HG02678 (cell line): ENCODE data around the gene SAMD4A.

Source experiments
- ATAC-seq: cut with Tn5 transposase; IDR thresholded peaks from one replicate; pipeline ENCODE4 v1.9.1; 2021; ENCODE audit warnings: mild to moderate bottlenecking, moderate library complexity; ENCODE audit not compliant: unreplicated experiment

SAMD4A gene

DNA sequence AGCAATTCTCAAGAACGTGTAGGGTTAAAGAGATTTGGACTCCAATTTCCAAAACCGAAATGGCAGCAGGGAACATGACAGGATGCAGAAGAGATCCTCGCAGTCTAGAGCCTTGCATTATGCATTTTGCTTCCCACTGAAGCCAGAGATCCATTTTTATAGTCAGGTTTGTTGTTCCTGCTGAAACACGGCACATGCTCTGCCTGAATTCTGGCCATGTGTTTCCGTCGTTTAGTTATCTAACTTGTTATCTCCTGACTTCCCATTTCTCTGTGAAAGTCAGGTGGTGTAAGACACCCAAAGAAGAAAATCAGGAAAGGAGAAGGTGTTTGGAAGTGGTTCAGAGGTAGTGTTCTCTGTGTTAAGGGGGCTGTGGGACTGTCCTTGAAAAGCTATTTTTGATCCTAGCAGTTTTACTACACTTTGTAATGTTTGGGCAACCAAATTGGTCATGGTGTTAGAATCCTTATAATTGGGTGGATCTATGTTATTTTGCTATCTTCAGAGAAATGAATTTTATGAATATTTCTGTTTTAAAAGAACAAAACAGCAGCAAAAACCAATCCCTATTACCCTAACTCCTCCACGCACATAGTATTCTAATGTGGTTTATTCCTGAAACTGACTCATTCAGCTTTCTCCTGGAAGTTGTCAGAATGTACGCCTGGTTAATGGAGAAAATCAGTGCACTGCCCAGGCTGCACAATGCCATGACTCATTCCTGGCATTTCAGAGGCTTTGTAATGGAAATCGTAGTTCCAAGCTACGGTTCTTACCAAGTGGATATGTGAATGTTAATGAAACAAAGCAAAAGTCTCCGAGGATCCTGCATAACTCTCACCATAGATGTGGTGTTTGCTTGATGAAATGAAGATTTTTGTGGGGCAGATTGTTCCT lies 110.1 kb downstream of the SAMD4A start:
- ATAC-seq: no peak

DNA sequence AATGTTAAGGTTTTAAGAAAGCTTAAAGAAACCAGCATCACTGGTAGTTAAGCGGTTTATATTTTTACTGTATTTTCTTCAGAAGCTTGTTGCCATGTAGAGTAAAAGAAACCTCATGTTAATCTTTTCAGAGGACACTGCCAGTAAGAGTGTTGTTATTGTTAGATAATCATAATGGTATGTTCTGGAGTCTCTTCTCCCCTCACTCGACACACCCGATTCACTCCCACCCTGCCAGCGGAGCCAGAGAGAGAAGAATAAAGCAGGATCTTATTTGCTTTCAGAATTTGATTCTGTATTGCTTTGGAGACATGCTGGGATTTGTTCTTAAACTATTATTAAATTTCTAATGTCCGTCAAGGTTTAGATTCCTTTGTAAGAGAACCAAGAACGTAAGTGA lies 113.7 kb downstream of the SAMD4A start:
- no peak for ATAC-seq

DNA sequence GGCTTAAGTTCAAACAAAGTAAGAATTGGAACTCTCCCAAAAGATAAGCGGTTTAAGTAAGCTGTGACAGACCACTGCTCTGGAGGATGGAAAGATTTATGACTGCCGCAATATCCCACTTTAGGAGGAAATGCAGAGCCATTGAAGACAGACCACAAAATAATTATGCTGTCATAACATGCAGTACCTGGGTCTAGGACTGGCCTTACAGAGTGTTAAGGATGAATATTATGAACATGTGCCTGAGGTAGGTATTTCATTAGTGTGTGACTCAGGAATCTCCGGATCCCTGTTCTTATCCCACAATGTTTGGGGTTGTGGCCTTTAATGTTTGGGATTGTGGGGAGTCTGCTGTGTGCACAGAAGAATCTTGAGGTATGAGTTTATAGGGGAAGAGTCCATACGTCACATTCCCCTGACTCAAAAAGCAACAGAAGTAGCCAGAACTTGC lies 114.9 kb downstream of the SAMD4A start:
- ATAC-seq: no peak

DNA sequence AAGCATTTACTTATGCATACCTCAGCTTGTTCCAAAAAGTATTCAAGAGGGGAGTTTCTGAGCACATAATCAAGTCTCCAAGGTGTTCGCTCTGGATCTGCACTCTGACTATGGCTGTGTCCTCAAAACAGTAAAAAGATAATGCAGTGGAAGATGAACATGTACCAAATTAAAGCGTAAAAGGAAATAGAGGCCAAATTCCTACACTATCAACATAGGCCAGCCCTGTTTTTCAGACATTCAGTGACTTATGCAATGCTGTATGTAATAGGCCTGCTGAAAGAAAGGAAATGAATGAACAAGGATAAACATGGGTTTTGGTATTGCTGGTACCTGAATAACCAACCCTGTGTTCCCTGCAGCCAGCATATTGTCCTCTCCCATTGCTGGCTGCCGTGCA lies 115.7 kb downstream of the SAMD4A start:
- ATAC-seq: no peak

DNA sequence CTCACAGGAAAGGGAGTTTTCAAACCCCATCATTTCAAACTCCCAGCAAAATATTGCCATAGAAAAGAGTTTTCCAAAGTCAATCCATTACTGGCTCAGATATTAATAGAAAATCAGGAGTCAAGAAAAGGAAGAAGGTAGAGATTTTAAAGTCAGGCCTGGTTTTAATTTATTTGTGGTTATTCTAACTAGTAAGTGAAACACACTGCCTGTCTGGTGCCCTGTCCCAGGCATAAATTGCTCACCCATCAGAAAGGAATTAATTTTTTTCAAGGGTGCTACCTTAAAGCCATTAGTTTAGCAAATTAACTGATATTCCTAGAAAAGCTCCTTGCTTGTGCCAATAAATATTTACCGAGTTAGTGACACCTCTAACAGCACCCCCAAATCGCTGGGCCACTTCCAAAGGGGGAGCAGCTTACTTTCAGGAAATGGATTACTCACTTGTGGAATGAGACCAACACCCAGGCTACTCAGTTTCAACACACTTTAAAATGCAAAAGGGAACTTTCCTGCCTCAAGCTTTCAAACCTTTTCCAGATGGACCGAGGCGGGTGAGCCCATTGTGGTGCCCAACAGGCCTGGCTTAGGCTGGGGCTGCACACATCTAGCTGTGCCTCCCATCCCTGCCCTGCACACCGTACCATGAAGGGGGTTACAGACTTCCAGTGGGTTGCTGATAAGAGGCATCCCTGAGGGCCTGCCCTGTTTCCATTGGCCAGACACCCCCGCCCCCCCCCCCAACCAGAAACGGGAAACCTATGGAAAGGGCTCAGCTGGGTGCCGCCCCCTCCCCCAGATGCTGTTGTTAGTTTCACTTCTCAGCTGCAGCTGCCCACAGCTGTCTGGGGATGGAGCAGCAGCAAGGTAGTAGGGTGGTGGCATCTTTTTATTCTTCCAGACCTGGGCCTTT lies 117.2 kb downstream of the SAMD4A start:
- no peak for ATAC-seq

DNA sequence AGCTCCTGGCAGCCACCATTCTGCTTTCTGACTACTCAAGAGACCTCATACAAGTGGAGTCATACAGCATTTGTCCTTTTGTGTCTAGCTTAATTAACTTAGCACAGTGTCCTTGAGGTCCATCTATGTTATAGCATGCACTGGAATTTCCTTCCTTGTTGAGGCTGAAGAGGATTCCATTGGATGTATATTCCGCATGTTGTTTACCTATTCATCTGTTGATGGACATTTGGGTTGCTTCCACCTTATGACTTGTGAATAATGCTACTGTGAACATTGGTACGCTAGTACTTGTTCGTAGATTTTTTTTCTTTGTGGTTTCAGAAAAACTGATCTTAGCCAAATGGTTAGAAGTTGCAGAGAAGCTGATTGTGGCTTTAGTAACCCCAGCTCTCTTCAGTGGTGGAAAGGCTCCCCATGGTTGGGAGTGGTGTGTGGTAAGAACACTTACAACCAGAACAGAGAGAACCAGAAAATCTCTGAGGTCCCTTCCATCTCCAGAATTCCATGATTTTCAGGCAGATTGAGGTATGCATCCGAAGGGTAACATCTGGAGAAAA lies 118.4 kb downstream of the SAMD4A start:
- ATAC-seq: no peak

DNA sequence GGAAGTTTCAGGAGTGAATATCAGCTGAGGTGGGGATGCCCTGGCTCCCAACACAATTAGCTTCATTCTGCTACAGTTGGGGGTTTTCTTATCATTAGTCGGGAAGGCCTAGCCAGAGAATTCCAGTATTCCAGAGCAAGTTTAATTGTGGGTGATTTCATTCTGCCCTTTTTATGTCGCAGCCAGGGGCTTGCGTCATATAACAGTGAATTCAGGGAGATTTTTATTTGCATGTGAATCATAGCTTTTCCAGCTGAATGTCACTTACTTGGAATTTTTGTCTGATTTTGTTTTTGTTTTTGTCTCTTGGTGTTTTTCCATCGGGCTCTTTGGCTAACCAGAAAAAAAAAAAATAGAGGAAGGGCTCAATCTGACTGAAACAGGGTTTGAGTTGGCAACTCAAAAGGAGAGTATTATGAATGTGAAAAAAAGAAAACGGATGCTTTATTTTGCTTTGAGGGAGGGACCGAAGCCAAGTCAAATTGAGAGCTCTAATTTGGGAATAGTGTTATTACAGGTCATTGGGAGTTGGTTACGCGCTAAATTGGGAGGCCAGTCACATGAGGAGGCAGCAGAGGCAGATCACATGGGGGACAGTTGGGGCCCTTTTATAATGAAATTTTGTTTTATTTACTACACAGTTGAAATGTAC lies 119.4 kb downstream of the SAMD4A start:
- no peak for ATAC-seq

DNA sequence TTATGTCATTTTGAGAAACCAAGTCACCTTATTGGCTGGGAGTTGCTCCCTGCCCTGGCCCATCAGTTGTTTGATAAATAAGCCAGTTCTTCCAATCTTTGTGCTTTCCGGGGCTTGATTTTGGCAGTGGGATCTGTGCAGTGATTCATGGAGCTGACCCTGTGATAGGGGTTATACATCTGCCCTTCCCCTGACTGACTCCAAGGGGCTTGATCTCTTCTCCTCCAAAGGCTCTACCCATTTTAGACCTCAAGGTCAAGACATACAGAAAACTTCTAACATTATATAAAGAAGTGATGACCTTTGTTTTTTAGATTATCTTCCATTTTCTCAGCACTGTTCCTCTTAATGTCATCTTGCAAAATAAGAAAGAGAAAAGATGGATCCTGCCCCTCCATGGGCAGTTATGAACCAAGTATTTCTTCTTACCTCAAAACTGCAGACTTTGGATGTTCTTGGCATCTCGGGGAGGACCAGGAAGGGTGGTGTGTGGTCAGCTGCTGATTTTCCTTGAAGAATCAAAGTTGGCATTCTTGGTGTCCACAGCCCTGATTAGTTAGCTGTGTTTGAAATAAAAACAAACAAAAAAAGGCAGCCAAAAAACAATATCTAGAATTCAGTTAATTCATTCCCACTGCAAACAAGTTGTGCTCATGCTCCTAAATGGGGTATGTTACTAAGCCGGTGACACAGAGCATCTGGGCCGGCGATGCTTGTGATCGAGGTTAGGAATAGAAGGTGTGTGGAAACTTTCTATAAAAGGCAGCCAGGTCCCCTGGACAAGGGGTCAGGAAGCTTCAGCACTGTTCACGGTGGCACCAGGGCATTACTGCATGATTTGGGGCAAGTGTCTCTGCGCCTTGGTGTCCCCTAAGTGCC lies 120.2 kb downstream of the SAMD4A start:
- ATAC-seq: no peak

DNA sequence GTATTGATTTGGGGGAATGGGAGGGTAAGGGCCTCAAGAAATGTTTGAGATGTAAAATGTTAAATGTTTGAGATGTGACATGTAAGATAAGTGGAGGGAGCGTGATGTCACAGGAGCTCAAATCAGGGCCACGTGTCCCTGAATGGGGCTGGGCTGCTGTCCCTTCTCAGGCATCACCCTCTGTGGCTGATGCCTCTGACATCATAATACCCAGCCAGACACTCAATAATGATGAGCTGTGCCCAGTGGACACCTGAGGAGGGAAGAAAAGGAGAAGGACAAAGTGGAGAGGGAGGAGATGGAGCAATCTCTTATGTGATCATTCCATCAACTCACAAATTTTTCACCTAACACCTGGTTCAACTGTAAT lies 120.8 kb downstream of the SAMD4A start:
- no peak for ATAC-seq

DNA sequence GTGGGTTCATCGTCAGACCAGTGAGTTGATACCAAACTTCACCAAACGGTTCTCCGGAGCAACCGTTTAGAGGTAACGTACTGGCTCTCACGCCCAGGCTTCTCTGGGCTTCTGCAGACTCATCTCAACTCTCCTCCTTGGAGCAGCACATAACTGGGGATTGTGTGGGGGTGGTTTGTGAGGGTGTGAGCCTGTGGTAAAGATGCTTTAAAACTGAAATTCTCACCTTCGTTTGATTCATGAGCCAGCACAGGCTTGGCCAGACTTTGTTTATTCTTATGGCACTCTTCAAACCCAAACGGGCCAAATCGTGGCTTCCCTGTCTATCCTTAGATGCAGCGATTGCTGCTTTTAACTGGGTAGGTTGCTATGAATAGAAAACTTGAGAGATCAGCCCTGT lies 121.3 kb downstream of the SAMD4A start:
- no peak for ATAC-seq

DNA sequence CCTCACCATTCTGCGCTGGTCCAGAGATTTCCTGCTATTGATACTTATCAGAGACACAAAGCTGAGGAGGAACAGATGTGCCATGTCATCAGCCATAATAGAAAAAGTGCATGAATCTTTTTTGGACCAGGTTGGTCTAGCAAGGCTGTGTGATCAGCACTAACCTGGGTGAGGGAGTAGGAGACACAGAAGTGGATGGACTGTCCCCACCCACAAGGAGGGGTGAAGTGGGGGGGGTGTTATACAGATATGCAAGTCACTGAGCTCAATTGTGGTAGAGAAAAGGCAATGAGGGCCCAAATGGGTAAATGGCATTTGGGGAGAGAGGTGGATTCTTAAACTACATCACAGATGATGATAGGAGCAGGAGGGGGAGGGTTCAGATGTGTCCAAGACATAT lies 123.0 kb downstream of the SAMD4A start:
- ATAC-seq: no peak

DNA sequence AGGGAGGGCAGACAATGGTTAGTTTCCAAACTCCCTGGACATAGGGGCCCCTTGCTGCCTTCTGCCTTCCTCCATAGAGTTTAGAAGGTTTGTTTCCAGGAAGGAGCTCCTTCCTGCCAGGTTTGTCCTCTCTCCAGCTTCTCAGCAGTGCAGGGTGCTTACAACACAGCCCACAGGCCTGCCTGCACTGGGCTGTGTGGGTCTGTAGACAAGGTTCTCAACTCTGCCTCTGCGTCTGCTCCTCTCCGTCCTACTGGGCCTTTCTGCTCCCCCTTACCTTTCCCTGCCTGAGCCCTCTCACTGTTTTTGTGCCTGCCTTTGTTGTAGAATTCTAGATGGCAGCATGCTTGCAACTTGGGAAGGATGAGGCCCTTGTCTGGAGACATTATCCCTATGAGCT lies 124.0 kb downstream of the SAMD4A start:
- no peak for ATAC-seq

DNA sequence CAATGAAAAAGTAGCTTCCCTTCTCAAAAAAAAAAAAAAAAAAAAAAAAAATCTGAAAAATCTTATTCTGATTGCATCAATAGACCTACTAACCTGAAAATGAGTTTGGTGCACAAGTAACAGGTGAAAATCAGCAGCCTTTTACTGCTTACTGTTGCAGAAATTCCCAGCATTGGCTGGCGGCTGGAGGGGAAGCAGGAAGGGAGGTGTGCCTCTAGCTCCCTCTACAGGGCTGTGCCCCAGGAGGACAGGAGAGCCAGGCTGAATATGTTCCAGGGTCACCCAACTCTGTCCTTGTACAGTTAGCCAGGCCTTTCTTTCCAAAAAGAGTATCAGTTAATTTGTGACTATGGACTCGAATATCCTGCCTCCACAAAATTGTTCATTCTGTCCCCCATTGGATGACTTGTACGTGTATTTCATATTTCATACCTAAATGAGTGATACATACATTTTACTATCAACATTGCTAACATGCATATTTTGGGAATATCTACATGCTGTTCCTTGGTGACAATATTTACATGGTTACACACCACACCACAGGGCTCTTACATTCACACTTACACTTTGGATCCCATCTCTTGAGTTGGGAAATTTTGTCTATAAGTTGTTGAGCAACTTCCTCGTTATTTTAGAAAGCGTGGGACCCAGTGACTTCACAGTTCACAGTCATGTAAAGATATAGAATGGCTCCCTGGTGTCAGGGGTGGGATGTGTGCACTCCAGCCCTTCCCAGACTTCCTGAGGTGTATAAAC lies 124.8 kb downstream of the SAMD4A start:
- ATAC-seq: peak; percentile 47

DNA sequence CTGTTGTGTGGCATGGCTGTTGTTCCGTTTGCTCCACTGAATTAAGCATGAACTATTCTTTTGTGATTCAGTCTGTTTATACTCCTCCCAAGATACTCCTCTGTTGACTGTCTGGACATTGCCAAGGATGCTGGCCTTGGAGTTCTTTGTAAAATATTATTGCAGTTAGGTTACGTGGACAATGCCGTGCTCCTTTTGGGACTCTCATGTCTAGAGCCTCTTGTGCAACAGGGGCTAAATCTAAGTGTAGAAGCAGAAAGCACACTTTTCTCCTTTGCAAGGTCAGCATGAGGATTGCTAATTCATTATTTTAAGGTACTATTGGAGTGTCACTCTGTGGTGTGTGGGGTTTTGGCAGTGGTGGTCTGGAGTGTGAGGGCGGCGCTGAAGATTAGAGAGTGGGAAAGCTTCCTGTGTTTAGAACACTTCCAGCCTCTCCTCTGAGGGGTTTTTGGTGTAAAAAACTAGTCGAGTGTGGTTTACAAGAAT lies 125.4 kb downstream of the SAMD4A start:
- no peak for ATAC-seq

DNA sequence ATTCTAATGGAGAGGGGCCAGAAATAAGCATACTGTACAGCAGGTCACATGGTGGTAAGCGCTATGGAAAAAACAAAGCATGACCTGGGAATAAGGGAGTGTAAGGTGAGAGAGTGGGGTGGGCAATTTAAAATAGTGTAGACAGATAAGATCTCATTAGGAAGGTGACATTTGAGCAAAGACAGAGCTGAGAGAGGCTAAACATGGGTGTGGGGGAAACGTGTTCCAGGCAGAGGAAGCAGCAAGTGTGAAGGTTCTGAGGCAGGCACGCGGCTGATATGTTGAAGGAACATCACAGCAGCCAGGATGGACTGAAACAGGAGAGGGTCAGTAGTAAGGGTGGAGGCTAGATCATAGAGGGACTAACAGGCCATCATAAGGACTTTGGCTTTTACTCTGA lies 126.8 kb downstream of the SAMD4A start:
- no peak for ATAC-seq

DNA sequence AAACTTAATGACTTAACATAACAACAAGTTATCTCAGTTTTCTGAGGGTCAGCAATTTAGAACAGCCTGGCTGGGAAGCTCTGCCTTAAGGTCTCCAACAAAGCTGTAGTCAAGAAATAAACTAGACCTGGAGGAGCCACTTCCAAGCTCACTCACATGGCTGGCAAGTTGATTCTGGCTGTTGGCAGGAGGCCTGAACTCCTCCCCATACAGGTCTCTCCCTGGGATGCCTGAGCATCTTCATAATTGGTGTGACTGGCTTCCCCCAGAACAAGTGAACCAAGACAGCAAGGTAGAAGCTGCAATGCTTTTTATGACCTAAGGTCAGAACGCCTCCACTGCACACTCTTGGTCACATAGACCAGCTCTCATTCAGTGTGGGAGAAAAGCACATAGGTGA lies 128.3 kb downstream of the SAMD4A start:
- ATAC-seq: no peak

DNA sequence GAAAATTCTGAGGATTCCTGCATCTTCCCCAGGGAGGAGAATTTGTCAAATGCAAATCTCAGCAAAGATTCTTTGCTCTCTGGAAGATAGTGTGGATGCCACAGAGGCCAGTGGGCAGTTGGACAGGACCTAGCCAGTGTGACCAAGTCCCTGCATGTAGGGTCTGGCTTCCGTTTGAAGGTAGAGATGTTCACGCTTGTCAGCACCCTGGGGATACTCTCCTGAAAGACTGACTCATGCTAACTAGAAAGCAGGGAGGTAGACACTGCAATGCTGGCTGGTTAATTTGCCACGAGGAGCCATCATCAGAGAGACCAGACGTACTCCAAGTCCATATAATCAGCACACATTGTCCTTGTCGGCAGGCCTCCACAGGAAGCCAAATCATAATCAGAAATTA lies 130.1 kb downstream of the SAMD4A start:
- no peak for ATAC-seq

DNA sequence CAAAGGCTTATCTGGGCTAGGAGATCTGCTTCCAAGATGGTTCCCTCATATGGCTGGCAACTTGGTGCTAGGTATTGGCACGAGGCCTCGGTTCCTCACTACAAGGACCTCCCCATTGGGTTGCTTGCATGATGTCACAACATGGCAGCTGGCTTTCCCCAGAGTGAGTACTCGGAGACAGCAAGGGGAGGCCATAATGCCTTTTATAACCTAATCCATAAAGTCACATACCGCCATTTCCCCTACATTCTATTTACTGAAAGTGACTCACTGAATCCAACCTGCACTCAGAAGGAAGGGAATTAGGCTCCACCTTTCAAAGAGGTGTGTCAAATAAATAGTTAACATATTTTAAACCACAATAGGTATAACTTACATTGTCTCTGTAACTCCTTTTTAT lies 130.9 kb downstream of the SAMD4A start:
- no peak for ATAC-seq

DNA sequence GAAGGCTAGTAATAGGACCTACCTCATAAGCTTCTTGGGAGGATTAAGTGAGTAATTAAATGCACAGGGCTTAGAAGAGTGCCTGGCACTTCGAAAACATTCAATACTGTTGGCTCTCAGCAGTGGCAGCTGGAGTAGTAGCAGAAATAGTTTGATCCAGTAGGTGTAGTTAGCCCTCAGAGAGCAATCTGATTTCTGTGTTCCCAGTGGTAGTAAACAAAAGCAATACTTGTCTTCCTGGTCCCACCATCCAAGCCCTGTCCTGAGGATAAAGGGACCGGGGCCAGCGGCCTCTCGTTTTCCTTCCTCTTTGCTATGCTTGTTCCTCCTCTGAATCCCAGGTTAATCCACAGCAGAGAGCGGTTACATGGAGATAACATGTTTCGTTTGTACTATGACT lies 131.6 kb downstream of the SAMD4A start:
- no peak for ATAC-seq
